ENCODE measurements around the gene NR5A2.

NR5A2 gene

GRCh38 chr1:200213921-200214320, 186.4 kb downstream of the NR5A2 start:
- FAIRE-seq: no peak

DNA sequence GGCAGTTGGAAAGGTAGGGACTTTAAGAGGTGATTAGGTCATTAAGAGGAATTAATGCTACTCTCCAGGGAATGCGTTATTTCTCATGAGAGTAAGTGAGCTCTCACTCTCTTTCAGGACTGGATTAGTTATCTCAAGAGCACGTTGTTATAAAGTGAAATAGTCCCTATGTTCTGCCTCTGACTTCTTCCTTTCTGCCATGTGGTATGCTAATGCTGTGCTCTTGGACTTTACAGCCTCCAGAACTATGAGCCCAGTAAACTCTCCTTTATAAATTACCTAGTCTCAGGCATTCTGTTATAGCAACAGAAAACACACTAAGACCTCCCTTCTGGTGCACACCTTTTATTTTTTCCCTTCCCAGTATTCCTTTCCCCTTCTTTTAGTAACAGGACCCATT, 187.8 kb downstream of the NR5A2 start:
- no peak for FAIRE-seq

DNA sequence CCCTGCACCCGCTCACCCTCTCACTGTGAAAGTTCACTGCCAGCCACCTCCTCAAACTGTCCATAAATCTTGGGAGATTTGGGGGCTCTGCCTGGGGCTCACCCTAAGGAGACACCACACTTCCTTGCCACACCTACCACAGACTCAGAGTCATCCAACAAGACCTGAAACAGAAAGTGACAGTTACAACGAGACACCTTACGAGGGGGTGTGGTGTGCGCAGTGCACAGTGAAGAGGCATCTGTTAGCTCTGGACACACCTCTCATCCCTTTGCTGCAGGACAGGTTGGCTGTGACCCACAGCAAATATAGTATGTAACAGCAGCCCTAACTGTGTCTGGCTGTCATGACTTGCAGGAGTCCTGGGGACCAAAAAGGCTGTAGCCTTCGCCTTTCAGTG, 190.2 kb downstream of the NR5A2 start:
- no peak for FAIRE-seq

DNA sequence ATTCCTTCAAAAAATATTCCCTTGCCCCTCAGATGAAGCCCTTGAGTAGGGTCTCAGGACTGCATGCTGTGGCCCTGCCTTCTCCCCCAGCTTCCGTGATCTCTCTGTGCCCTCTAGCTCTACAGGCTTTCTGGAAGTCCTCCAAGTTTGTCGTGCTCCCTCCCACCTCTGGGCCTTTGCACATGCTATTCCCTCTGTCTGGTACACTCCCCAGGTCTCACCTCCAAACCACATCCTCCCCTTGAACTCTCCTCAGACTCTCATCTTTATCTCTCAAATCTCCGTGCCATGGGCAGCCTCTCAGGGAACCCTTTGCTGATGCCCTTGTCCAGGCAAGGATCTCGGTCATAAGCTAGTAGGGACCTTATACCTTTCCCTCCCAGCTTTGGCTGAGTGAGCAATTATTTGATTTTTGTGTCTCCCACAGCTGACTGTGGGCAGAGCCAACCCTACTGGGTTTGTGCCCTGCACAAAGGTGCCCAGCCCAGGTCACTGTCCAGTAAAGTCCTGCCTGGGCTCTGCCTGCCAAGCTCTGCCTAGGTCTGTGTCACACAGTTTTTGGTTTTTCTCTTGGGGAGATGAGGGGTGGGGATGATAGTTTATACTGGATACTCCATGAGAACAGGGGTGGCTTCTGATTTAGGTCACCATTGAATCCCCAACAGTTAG, 194.2 kb downstream of the NR5A2 start:
- no peak for FAIRE-seq

- FAIRE-seq: no peak
These were observed 195.7 kb downstream of the NR5A2 start for GRCh38 chr1:200223207-200223606.

DNA sequence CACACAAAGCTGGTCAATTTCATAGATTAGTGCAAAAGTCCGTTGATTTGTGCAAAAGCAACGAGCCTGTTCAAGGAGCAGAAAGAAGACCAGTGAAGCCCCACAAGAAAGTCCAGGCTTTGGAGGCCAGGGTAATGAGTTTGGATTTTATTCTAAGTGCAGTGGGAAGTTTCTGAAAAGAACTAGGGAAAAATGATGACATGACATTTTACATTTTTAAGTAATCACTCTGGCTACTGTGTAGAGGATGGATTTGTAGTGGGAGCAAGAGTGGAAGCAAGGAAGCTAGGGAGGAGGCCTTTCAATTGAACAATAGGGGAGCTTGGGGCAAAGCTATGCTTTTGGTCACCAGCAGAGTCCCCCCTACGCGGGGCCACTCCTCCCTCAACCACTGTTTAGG, 196.1 kb downstream of the NR5A2 start:
- FAIRE-seq: no peak

DNA sequence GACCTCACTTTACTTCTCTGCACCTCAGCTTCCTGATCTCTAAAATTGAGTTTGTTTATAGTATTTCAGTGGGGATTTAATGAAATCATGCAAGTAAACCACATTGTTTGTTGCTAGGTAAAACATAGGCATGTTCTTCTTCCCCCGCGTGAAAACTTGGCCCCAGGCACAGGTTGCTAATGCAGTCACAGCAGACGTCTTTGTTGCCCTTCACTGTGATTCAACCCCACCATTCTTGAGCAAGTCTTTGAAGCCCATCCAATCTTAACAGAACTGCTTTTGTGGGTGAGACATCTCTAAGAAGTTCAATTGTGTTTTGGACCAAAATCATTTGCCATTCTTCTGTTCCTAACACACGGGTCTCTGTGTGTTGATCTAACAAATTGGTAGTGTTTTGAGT, 196.8 kb downstream of the NR5A2 start:
- FAIRE-seq: no peak

- no peak for FAIRE-seq
These were observed 198.9 kb downstream of the NR5A2 start for GRCh38 chr1:200226268-200226968.

GRCh38 chr1:200226969-200227303, 199.4 kb downstream of the NR5A2 start:
- no peak for FAIRE-seq

All from TTC549 (cell line).